HG02970 (cell line): Measurements from ENCODE around the gene ZHX3.
A peak's percentile ranks its signal among the peaks of the same experiment; 100 is the strongest.

Experiments used
- ATAC-seq: cut with Tn5 transposase; IDR thresholded peaks from one replicate; pipeline ENCODE4 v1.9.1; 2021; ENCODE audit warnings: mild to moderate bottlenecking, moderate library complexity, moderate number of reproducible peaks; ENCODE audit not compliant: unreplicated experiment, low FRiP score

ZHX3 gene

GRCh38 chr20:41317546-41318270 lies at the start of gene ZHX3:
Gene ZHX3, minus strand, starts transcription at chr20:41317731. Its CDS starts 112,815 bp downstream, at chr20:41204916.
- peak; percentile 94 for ATAC-seq

- no peak for ATAC-seq
Observed at GRCh38 chr20:41367393-41367695, 49.8 kb upstream of the ZHX3 start.

GRCh38 chr20:41366546-41367392 lies 49.2 kb upstream of the ZHX3 start, which contains the start of gene EMILIN3:
Gene EMILIN3, minus strand, starts transcription at chr20:41366818. Its CDS starts 184 bp downstream, at chr20:41366634.
- ATAC-seq = no peak

- ATAC-seq = no peak
Observed at GRCh38 chr20:41365777-41366545, 48.4 kb upstream of the ZHX3 start.

- ATAC-seq = no peak
Observed at GRCh38 chr20:41364967-41365765, 47.6 kb upstream of the ZHX3 start.

- no peak for ATAC-seq
Observed at GRCh38 chr20:41364236-41364855, 46.8 kb upstream of the ZHX3 start.

- no peak for ATAC-seq
Observed at GRCh38 chr20:41363601-41364000, 46.1 kb upstream of the ZHX3 start.

- ATAC-seq = no peak
Observed at GRCh38 chr20:41362748-41363140, 45.2 kb upstream of the ZHX3 start.

- ATAC-seq = no peak
Observed at GRCh38 chr20:41361757-41362747, 44.5 kb upstream of the ZHX3 start.

- ATAC-seq = no peak
Observed at GRCh38 chr20:41360831-41361756, 43.6 kb upstream of the ZHX3 start.

GRCh38 chr20:41359541-41360011 lies 42.0 kb upstream of the ZHX3 start:
- no peak for ATAC-seq

- no peak for ATAC-seq
Observed at GRCh38 chr20:41358717-41359116, 41.2 kb upstream of the ZHX3 start.

GRCh38 chr20:41358230-41358629 lies 40.7 kb upstream of the ZHX3 start:
- no peak for ATAC-seq

- ATAC-seq = no peak
Observed at GRCh38 chr20:41357424-41358163, 40.1 kb upstream of the ZHX3 start.

GRCh38 chr20:41356951-41357350 lies 39.4 kb upstream of the ZHX3 start:
- no peak for ATAC-seq

- ATAC-seq = no peak
Observed at GRCh38 chr20:41355598-41356203, 38.2 kb upstream of the ZHX3 start.
